ENCODE data around the gene FBF1. TPM values are rescaled to one million over a fixed set of nuclear protein-coding genes. Genes with fewer than 3 reads are reported as not detected.
"Not testable (repeated sequence)": the region's sequence is repeated elsewhere in the genome, so short reads cannot be mapped to it uniquely, and the experiment has no call there.

Gene FBF1
- total RNA-seq, 1 donor from 2014 or later, result 6.7 TPM

DNA sequence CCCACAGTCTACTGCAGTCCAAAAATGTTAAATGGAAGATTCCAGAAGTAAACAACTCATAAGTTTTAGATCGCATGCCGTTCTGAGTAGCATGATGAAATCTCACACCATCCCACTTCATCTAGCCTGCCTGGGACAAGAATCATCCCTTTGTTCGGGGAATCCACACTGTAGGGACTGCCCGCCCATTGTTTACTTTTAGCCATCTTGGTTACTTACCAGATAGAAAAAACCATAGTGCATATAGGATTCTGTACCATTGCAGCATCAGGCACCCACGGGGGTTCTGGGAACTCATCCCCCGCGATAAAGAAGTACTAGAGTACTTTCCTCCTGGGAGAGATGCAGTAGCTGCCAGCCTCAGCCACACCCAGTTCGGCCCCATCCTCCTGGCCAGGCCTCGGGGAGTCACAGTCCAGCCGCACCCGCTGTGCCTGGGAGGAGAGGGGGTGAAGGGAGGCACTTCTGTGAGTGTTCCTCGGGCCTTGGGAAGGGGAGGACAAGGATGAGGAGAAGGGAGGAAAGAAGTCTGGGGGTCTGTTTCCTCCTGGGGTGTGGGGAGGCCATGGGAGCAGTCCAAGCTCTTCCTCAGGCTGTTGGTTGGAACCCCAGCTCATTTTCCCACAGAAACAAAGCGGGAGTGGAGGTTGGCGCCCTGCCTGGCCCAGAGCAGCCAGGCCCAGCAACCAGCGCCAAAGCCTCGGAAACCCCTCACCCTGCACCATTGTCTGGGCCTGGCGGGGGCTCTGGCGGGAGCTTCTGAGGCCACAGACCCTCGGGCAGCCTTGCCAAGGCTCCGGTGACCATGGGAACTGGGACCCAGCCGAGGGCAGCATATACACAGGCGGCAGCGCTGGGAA, 71.3 kb downstream of the FBF1 start:
- no peak overlapping the region for H3K4me3 Mint-ChIP-seq (ENCODE audit: unreplicated experiment)
- no peaks in the 10 kb centered on the region for H3K27me3 Mint-ChIP-seq (ENCODE audit: low read depth)
- peaks cover 3% of the 10 kb centered on the region for H3K36me3 Mint-ChIP-seq (ENCODE audit: low read depth)
- TF ChIP-seq, protein P1, sequence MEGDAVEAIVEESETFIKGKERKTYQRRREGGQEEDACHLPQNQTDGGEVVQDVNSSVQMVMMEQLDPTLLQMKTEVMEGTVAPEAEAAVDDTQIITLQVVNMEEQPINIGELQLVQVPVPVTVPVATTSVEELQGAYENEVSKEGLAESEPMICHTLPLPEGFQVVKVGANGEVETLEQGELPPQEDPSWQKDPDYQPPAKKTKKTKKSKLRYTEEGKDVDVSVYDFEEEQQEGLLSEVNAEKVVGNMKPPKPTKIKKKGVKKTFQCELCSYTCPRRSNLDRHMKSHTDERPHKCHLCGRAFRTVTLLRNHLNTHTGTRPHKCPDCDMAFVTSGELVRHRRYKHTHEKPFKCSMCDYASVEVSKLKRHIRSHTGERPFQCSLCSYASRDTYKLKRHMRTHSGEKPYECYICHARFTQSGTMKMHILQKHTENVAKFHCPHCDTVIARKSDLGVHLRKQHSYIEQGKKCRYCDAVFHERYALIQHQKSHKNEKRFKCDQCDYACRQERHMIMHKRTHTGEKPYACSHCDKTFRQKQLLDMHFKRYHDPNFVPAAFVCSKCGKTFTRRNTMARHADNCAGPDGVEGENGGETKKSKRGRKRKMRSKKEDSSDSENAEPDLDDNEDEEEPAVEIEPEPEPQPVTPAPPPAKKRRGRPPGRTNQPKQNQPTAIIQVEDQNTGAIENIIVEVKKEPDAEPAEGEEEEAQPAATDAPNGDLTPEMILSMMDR (IDR thresholded peaks at IDR 0.05), result no peak
- H3K4me1 Mint-ChIP-seq (ENCODE audit: low read depth), result peaks cover 55% of the 10 kb centered on the region
- DNase-seq (ENCODE audit: low spot score), result no peak
- peak overlapping the region; percentile 83 for H3K27ac Mint-ChIP-seq (ENCODE audit: unreplicated experiment)
- H3K9me3 Mint-ChIP-seq (ENCODE audit: low read depth), result no peaks in the 10 kb centered on the region

DNA sequence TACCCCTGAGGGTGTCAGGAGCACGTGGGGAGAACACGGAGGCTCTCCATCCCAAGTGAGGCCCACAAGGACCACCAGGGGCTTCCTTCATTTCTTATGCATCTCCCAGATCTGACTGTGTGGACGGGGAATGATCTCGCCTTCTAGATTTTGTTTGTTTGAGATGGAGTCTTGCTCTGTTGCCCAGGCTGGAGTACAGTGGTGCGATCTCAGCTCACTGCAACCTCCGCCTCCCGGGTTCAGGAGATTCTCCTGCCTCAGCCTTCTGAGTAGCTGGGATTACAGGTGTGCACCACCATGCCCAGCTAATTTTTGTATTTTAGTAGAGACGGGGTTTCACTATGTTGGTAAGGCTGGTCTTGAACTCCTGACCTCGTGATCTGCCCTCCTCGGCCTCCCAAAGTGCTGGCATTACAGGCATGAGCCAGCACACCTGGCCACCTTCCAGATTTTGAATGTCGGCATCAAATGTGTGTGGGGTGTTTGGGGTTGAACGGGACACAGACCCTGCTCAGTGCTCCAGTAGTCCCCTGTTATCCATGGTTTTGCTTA, 72.0 kb downstream of the FBF1 start:
- H3K4me3 Mint-ChIP-seq (ENCODE audit: unreplicated experiment); DNase-seq (ENCODE audit: low spot score); H3K9me3 Mint-ChIP-seq (ENCODE audit: low read depth); H3K27me3 Mint-ChIP-seq (ENCODE audit: low read depth); H3K36me3 Mint-ChIP-seq (ENCODE audit: low read depth): not testable (repeated sequence)
- H3K4me1 Mint-ChIP-seq (ENCODE audit: low read depth), result peaks cover 55% of the 10 kb centered on the region
- peak overlapping the region; percentile 83 for H3K27ac Mint-ChIP-seq (ENCODE audit: unreplicated experiment)

DNA sequence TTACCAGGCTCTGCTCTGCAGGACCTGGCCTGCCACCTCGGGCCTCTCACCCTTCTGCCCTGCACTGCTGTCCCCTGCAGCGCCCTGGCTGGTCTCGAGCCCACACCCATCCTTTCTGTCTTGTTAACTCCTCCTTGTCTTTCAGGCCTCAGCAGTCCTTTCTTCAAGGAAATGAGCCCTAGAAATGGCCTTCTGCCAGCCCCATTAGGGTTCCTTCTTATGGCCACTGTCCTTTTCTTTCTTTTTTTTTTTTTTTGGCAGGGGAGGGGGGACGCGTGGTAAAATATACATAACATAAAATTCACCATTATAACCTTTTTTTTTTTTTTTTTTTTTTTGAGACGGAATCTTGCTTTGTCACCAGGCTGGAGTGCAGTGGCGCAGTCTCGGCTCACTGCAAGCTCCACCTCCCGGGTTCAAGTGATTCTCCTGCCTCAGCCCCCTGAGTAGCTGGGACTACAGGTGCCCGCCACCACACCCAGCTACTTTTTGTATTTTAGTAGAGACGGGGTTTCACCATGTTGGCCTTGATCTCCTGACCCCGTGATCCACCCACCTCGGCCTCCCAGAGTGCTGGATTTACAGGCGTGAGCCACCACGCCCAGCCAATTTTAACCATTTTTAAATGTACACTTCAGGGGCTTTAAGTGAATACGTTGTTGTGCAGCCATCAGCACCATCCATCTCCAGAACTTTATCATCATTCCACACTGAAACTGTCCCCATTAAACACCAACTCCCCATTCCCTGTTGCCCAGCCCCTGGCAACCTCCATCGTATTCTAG, 75.2 kb downstream of the FBF1 start:
- H3K4me1 Mint-ChIP-seq (ENCODE audit: low read depth), result peaks cover 35% of the 10 kb centered on the region
- H3K27me3 Mint-ChIP-seq (ENCODE audit: low read depth); H3K4me3 Mint-ChIP-seq (ENCODE audit: unreplicated experiment); DNase-seq (ENCODE audit: low spot score); H3K9me3 Mint-ChIP-seq (ENCODE audit: low read depth); H3K36me3 Mint-ChIP-seq (ENCODE audit: low read depth); H3K27ac Mint-ChIP-seq (ENCODE audit: unreplicated experiment): not testable (repeated sequence)

DNA sequence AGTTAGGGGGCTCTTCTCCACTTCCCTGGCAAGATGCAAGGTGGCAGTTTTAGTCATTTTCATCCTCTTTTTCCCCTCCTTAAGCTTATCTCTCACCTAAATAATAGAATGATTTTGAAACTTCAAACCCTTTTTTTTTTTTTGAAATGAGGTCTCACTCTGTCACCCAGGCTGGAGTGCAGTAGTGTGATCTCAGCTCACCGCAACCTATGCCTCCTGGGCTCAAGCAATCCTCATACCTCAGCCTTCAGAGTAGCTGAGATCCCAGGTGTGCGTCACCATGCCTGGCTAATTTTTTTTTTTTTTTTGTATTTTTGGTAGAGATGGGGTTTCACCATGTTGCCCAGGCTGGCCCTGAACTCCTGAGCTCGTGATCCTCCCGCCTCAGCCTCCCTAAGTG, 76.0 kb downstream of the FBF1 start:
- not testable (repeated sequence) for H3K4me3 Mint-ChIP-seq (ENCODE audit: unreplicated experiment); H3K9me3 Mint-ChIP-seq (ENCODE audit: low read depth); H3K36me3 Mint-ChIP-seq (ENCODE audit: low read depth); H3K27me3 Mint-ChIP-seq (ENCODE audit: low read depth); DNase-seq (ENCODE audit: low spot score)
- H3K4me1 Mint-ChIP-seq (ENCODE audit: low read depth), result peaks cover 29% of the 10 kb centered on the region
- H3K27ac Mint-ChIP-seq (ENCODE audit: unreplicated experiment), result peak overlapping the region; percentile 78

DNA sequence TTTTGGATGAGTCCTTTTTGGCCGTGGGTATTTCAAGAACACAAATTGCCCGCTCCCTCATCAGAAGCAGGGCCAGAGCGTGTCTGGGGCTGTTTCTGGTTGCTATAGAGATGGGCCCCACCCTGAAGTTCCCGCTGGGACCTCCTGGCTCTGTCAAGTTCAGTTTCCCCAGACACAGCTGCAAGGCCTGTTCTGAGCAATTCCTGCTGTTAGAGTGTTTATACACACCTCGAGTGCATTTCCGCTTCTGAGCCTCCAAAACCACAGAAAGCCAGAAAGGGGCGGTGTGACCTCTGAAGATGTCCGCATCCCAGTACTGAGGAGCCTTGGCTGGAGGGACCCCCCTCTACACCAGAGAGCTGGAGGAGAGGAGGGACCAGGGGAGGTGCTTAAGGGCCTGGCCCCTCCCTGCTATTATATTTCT, 76.4 kb downstream of the FBF1 start:
- peaks cover 25% of the 10 kb centered on the region for H3K4me1 Mint-ChIP-seq (ENCODE audit: low read depth)
- no peaks in the 10 kb centered on the region for H3K9me3 Mint-ChIP-seq (ENCODE audit: low read depth)
- H3K36me3 Mint-ChIP-seq (ENCODE audit: low read depth), result no peaks in the 10 kb centered on the region
- peak overlapping the region; percentile 78 for H3K27ac Mint-ChIP-seq (ENCODE audit: unreplicated experiment)
- H3K27me3 Mint-ChIP-seq (ENCODE audit: low read depth), result no peaks in the 10 kb centered on the region
- no peak for DNase-seq (ENCODE audit: low spot score)
- TF ChIP-seq, protein P1 (IDR thresholded peaks at IDR 0.05), result no peak
- H3K4me3 Mint-ChIP-seq (ENCODE audit: unreplicated experiment), result peak overlapping the region; percentile 6

DNA sequence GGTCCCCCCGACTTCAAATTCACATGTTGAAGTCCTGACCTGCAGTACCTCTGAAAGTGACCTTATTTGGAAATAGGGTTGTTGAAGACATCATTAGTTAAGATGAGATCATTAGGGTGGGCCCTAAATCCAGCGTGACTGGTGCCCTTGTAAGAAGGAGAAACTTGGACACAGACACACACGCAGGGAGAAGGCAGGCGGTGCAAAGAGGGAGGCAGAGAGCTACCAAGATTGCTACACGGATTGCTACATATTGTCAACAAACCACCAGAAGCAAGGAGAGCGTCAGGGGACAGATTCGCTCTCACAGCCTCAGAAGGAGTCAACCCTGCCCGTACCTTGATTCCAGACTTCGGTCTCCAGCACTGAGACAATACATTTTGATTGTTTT, 78.9 kb downstream of the FBF1 start:
- H3K36me3 Mint-ChIP-seq (ENCODE audit: low read depth), result no peaks in the 10 kb centered on the region
- TF ChIP-seq, protein P1 (IDR thresholded peaks at IDR 0.05), result no peak
- no peaks in the 10 kb centered on the region for H3K9me3 Mint-ChIP-seq (ENCODE audit: low read depth)
- H3K4me1 Mint-ChIP-seq (ENCODE audit: low read depth), result peaks cover 23% of the 10 kb centered on the region
- no peak overlapping the region for H3K4me3 Mint-ChIP-seq (ENCODE audit: unreplicated experiment)
- H3K27me3 Mint-ChIP-seq (ENCODE audit: low read depth), result no peaks in the 10 kb centered on the region
- no peak for DNase-seq (ENCODE audit: low spot score)
- no peak overlapping the region for H3K27ac Mint-ChIP-seq (ENCODE audit: unreplicated experiment)

Other genes starting within 250 kb of the FBF1 start
- gene ITGB4, start 219.6 kb downstream of the FBF1 start, total RNA-seq, result 5.2 to 52.3 TPM (median 5.6 TPM) in 3 replicates
- gene GALK1, start 175.8 kb downstream of the FBF1 start, total RNA-seq, result 27.8 to 34.7 TPM (median 30.0 TPM) in 3 replicates
- gene UNK, start 156.2 kb downstream of the FBF1 start, total RNA-seq, result 20.9 to 35.8 TPM (median 21.0 TPM) in 3 replicates
- 1.1 to 3.1 TPM (median 1.5 TPM) in 3 replicates for gene UNC13D, start 96.6 kb downstream of the FBF1 start, total RNA-seq
- 45.0 to 62.5 TPM (median 56.5 TPM) in 3 replicates for gene WBP2, start 85.7 kb downstream of the FBF1 start, total RNA-seq
- gene TRIM47, start 62.5 kb downstream of the FBF1 start, total RNA-seq, result 33.9 to 50.6 TPM (median 46.3 TPM) in 3 replicates
- 25.2 to 27.1 TPM (median 27.0 TPM) in 3 replicates for gene TRIM65, start 44.1 kb downstream of the FBF1 start, total RNA-seq
- 47.4 to 53.3 TPM (median 49.8 TPM) in 3 replicates for gene MRPL38, start 36.2 kb downstream of the FBF1 start, total RNA-seq
- gene ACOX1, start 38.1 kb upstream of the FBF1 start, total RNA-seq, result 50.2 to 63.3 TPM (median 52.3 TPM) in 3 replicates
- 17.1 to 22.2 TPM (median 21.8 TPM) in 3 replicates for gene TEN1, start 38.2 kb upstream of the FBF1 start, total RNA-seq
- 6.3 to 7.1 TPM (median 6.7 TPM) in 3 replicates for gene CDK3, start 59.8 kb upstream of the FBF1 start, total RNA-seq
- not detected in 3 replicates for gene EVPL, start 86.3 kb upstream of the FBF1 start, total RNA-seq
- 62.1 to 77.6 TPM (median 63.0 TPM) in 3 replicates for gene SRP68, start 131.5 kb upstream of the FBF1 start, total RNA-seq
- not detected in 3 replicates for gene GALR2, start 133.7 kb upstream of the FBF1 start, total RNA-seq
- gene ZACN, start 138.1 kb upstream of the FBF1 start, total RNA-seq, result not detected in 3 replicates
- gene EXOC7, start 162.7 kb upstream of the FBF1 start, total RNA-seq, result 129 to 180 TPM (median 131 TPM) in 3 replicates
- 0.12 TPM in 1 of 3 replicates, not detected in the others for gene FOXJ1, start 200.2 kb upstream of the FBF1 start, total RNA-seq

Measured in chondrocyte (in vitro differentiated cells).